Neural cell (in vitro differentiated cells): ENCODE results near the gene PCDHGA8. TPM values are rescaled to one million over a fixed set of nuclear protein-coding genes. Genes with fewer than 3 reads are reported as not detected.
"Not testable (repeated sequence)": the region's sequence is repeated elsewhere in the genome, so short reads cannot be mapped to it uniquely, and the experiment has no call there.

Experiments used
- H2AFZ ChIP-seq: fragments of 200-600, 300-800 bp; sonication (generic), shearing (Covaris generic); 2 replicates; pipeline ENCODE4 v1.6.0; 2014; ENCODE audit warnings: low read depth, mild to moderate bottlenecking, antibody characterized with exemption, low read length, moderate library complexity
- H3F3A ChIP-seq: fragments of 200-600 bp; shearing (Covaris generic); 2 replicates; pipeline ENCODE4 v1.6.1; 2016; ENCODE audit warnings: mild to moderate bottlenecking, moderate library complexity, mixed read lengths, antibody characterized with exemption, low read length; ENCODE audit not compliant: insufficient read depth, poor library complexity, severe bottlenecking
- H3K27ac ChIP-seq: fragments of 200-600, 300-800 bp; sonication (generic), shearing (Covaris generic); 2 replicates; pipeline ENCODE4 v1.5.1; 2014; ENCODE audit warnings: mild to moderate bottlenecking, low read length, moderate library complexity
- H3K27me3 ChIP-seq: fragments of 300-800, 200-600 bp; sonication (generic), shearing (Covaris generic); 2 replicates; pipeline ENCODE4 v1.6.0; 2014; ENCODE audit warnings: mild to moderate bottlenecking, low read depth, low read length, moderate library complexity; ENCODE audit not compliant: insufficient read depth
- H3K36me3 ChIP-seq: fragments of 300-800, 200-600 bp; sonication (generic), shearing (Covaris generic); 2 replicates; pipeline ENCODE4 v1.5.1; 2014; ENCODE audit warnings: mild to moderate bottlenecking, antibody characterized with exemption, low read length, moderate library complexity; ENCODE audit not compliant: insufficient read depth
- H3K4me2 ChIP-seq: fragments of 300-800, 200-600 bp; sonication (generic), shearing (Covaris generic); 2 replicates; pipeline ENCODE4 v1.6.0; 2014; ENCODE audit warnings: mild to moderate bottlenecking, low read length
- H3K4me3 ChIP-seq: fragments of 300-800, 200-600 bp; sonication (generic), shearing (Covaris generic); 2 replicates; pipeline ENCODE4 v1.5.1; 2014; ENCODE audit warnings: mild to moderate bottlenecking, low read length, moderate library complexity
- H3K79me2 ChIP-seq: fragments of 200-600 bp; shearing (Covaris generic); replicated peaks from 2 replicates; pipeline ENCODE4 v1.6.0; 2014; ENCODE audit warnings: mild to moderate bottlenecking, low read length, moderate library complexity; ENCODE audit not compliant: insufficient read depth
- H3K9ac ChIP-seq: fragments of 300-800, 200-600 bp; sonication (generic), shearing (Covaris generic); 2 replicates; pipeline ENCODE4 v1.6.1; 2016; ENCODE audit warnings: mild to moderate bottlenecking, low read length, mixed read lengths
- H3K9me2 ChIP-seq: fragments of 200-600 bp; shearing (Covaris generic); 2 replicates; pipeline ENCODE4 v1.6.1; 2016; ENCODE audit warnings: mild to moderate bottlenecking, low read length, mixed read lengths; ENCODE audit not compliant: insufficient read depth
- H3K9me3 ChIP-seq: fragments of 200-600, 300-800 bp; sonication (generic), shearing (Covaris generic); 2 replicates; pipeline ENCODE4 v1.6.1; 2016; ENCODE audit warnings: mild to moderate bottlenecking, mixed run types, low read length, moderate library complexity, mixed read lengths
- H4K20me1 ChIP-seq: fragments of 200-600 bp; shearing (Covaris generic); 2 replicates; pipeline ENCODE4 v1.6.1; 2016; ENCODE audit warnings: mild to moderate bottlenecking, mixed run types; ENCODE audit not compliant: insufficient read depth
- EP300 ChIP-seq: fragments of 450-650 bp; conservative IDR thresholded peaks from 2 replicates; pipeline ENCODE4 v1.6.1; 2014; ENCODE audit warnings: antibody characterized with exemption, mild to moderate bottlenecking, moderate library complexity; ENCODE audit not compliant: poor library complexity, severe bottlenecking
- SMC3 ChIP-seq: fragments of 450-650 bp; conservative IDR thresholded peaks from 2 replicates; pipeline ENCODE4 v1.6.1; 2014; ENCODE audit warnings: antibody characterized with exemption, mild to moderate bottlenecking, moderate library complexity; ENCODE audit not compliant: poor library complexity
- polyA plus RNA-seq: library from polyadenylated mRNA; depleted of rRNA; stranded (reverse); fragments of >200 nt; gene quantifications from 2 replicates; pipeline ENCODE4 v1.2.3, GENCODE V29; 2014
- TF ChIP-seq, protein P1 (sequence below): IDR thresholded peaks from 2 replicates; pipeline ENCODE4 v1.6.1; 2012; ENCODE audit warnings: borderline replicate concordance
- TF ChIP-seq, protein P2 (sequence below): fragments of 450-650 bp; IDR thresholded peaks from 2 replicates; pipeline ENCODE4 v1.5.1; 2014; ENCODE audit warnings: antibody characterized with exemption, mild to moderate bottlenecking, moderate library complexity; ENCODE audit not compliant: poor library complexity, severe bottlenecking

PCDHGA8 gene
- polyA plus RNA-seq, 1 donor from 2014 or later: 0.19 TPM

DNA sequence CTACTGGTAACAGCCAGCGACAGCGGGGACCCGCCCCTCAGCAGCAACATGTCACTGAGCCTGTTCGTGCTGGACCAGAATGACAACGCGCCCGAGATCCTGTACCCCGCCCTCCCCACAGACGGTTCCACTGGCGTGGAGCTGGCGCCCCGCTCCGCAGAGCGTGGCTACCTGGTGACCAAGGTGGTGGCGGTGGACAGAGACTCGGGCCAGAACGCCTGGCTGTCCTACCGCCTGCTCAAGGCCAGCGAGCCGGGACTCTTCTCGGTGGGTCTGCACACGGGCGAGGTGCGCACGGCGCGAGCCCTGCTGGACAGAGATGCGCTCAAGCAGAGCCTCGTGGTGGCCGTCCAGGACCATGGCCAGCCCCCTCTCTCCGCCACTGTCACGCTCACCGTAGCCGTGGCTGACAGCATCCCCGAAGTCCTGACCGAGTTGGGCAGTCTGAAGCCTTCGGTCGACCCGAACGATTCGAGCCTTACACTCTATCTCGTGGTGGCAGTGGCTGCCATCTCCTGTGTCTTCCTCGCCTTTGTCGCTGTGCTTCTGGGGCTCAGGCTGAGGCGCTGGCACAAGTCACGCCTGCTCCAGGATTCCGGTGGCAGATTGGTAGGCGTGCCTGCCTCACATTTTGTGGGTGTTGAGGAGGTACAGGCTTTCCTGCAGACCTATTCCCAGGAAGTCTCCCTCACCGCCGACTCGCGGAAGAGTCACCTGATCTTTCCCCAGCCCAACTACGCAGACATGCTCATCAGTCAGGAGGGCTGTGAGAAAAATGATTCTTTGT, 2.2 kb downstream of the PCDHGA8 start:
- not testable (repeated sequence) for H3F3A ChIP-seq, H3K27me3 ChIP-seq, H4K20me1 ChIP-seq, H2AFZ ChIP-seq, H3K36me3 ChIP-seq, H3K4me2 ChIP-seq, H3K9me2 ChIP-seq, H3K27ac ChIP-seq, H3K79me2 ChIP-seq, H3K9ac ChIP-seq, H3K4me3 ChIP-seq
- H3K9me3 ChIP-seq: peaks cover 53% of the 10 kb centered on the region

DNA sequence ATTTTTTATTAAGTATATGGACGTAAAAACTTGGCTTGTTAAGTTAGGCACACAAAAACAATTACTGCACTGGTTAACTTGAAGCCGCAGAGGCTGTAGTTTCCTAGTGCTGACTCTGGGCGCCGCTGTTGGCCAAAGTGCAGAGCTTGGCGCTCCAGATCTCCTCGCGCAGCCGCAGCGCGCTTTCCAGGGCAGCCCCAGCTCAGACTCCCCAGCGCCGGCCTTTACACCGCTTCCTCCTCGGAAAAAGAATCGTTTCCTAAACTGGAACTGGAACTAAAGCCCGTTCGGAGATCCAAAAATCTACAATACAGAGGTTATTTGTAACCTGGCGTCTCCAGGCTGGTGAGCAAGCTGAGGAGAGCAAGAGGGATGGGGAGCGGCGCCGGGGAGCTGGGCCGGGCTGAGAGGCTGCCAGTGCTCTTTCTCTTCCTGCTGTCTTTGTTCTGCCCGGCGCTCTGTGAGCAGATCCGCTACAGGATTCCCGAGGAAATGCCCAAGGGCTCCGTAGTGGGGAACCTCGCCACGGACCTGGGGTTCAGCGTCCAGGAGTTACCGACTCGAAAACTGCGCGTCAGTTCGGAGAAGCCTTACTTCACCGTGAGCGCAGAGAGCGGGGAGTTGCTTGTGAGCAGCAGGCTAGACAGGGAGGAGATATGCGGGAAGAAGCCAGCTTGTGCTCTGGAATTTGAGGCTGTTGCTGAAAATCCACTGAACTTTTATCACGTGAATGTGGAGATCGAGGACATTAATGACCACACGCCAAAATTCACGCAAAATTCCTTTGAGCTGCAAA, 5.5 kb downstream of the PCDHGA8 start, which contains the start of gene PCDHGB5:
PCDHGB5 (plus strand) TSS at position 192 of the 796 bp plus-strand sequence; CDS start at position 373, 181 bp downstream.
- H2AFZ ChIP-seq, H3K27ac ChIP-seq, H3F3A ChIP-seq, H3K4me2 ChIP-seq, H3K36me3 ChIP-seq, H4K20me1 ChIP-seq, H3K4me3 ChIP-seq, H3K27me3 ChIP-seq, H3K9me2 ChIP-seq, H3K79me2 ChIP-seq, H3K9ac ChIP-seq: not testable (repeated sequence)
- H3K9me3 ChIP-seq: peaks cover 55% of the 10 kb centered on the region

DNA sequence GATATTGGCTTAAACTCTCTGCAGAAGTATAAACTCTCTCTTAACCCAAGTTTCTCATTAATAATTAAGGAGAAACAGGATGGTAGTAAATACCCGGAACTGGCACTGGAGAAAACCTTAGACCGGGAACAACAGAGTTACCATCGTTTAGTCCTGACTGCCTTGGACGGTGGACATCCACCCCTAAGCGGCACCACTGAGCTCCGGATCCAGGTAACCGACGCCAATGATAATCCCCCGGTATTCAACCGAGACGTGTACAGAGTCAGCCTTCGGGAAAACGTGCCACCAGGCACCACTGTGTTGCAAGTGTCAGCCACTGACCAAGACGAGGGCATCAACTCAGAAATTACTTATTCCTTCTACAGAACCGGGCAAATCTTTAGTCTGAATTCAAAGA, 6.2 kb downstream of the PCDHGA8 start:
- TF ChIP-seq EP300 (no peak), SMC3 (no peak)
- TF ChIP-seq, protein P1, sequence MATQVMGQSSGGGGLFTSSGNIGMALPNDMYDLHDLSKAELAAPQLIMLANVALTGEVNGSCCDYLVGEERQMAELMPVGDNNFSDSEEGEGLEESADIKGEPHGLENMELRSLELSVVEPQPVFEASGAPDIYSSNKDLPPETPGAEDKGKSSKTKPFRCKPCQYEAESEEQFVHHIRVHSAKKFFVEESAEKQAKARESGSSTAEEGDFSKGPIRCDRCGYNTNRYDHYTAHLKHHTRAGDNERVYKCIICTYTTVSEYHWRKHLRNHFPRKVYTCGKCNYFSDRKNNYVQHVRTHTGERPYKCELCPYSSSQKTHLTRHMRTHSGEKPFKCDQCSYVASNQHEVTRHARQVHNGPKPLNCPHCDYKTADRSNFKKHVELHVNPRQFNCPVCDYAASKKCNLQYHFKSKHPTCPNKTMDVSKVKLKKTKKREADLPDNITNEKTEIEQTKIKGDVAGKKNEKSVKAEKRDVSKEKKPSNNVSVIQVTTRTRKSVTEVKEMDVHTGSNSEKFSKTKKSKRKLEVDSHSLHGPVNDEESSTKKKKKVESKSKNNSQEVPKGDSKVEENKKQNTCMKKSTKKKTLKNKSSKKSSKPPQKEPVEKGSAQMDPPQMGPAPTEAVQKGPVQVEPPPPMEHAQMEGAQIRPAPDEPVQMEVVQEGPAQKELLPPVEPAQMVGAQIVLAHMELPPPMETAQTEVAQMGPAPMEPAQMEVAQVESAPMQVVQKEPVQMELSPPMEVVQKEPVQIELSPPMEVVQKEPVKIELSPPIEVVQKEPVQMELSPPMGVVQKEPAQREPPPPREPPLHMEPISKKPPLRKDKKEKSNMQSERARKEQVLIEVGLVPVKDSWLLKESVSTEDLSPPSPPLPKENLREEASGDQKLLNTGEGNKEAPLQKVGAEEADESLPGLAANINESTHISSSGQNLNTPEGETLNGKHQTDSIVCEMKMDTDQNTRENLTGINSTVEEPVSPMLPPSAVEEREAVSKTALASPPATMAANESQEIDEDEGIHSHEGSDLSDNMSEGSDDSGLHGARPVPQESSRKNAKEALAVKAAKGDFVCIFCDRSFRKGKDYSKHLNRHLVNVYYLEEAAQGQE: no peak
- TF ChIP-seq, protein P2, sequence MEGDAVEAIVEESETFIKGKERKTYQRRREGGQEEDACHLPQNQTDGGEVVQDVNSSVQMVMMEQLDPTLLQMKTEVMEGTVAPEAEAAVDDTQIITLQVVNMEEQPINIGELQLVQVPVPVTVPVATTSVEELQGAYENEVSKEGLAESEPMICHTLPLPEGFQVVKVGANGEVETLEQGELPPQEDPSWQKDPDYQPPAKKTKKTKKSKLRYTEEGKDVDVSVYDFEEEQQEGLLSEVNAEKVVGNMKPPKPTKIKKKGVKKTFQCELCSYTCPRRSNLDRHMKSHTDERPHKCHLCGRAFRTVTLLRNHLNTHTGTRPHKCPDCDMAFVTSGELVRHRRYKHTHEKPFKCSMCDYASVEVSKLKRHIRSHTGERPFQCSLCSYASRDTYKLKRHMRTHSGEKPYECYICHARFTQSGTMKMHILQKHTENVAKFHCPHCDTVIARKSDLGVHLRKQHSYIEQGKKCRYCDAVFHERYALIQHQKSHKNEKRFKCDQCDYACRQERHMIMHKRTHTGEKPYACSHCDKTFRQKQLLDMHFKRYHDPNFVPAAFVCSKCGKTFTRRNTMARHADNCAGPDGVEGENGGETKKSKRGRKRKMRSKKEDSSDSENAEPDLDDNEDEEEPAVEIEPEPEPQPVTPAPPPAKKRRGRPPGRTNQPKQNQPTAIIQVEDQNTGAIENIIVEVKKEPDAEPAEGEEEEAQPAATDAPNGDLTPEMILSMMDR: no peak
- H3K27me3 ChIP-seq: no peaks in the 10 kb centered on the region
- H3K4me3 ChIP-seq: no peak overlapping the region
- no peak overlapping the region for H3K27ac ChIP-seq
- H3K9me3 ChIP-seq: peaks cover 56% of the 10 kb centered on the region
- H3K36me3 ChIP-seq: peaks cover 7% of the 10 kb centered on the region
- no peaks in the 10 kb centered on the region for H3K79me2 ChIP-seq
- no peaks in the 10 kb centered on the region for H4K20me1 ChIP-seq
- no peaks in the 10 kb centered on the region for H3F3A ChIP-seq
- H3K4me2 ChIP-seq: no peak overlapping the region
- H2AFZ ChIP-seq: no peak overlapping the region
- H3K9ac ChIP-seq: no peak overlapping the region
- no peaks in the 10 kb centered on the region for H3K9me2 ChIP-seq
